HG02981 (cell line): ENCODE results near the gene MGMT.

Experiments
- ATAC-seq: cut with Tn5 transposase; IDR thresholded peaks from one replicate; pipeline ENCODE4 v1.9.1; 2021; ENCODE audit warnings: mild to moderate bottlenecking, moderate library complexity; ENCODE audit not compliant: unreplicated experiment

MGMT gene

DNA sequence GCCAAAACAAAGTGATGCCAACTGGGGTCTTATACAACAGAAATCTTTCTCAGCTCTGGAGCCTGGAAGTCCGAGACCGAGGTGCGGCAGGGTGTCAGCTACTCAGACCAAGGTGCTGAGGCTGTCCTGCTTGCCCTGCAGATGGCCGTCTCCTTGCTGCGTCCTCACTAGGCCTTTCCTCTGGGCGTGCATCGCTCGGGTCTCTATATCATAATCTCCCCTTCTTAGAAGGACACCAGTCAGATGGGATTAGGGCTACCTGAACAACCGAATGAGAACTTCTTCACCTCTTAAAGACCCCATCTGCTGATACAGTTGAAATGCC lies 252.3 kb downstream of the MGMT start:
- ATAC-seq = no peak

DNA sequence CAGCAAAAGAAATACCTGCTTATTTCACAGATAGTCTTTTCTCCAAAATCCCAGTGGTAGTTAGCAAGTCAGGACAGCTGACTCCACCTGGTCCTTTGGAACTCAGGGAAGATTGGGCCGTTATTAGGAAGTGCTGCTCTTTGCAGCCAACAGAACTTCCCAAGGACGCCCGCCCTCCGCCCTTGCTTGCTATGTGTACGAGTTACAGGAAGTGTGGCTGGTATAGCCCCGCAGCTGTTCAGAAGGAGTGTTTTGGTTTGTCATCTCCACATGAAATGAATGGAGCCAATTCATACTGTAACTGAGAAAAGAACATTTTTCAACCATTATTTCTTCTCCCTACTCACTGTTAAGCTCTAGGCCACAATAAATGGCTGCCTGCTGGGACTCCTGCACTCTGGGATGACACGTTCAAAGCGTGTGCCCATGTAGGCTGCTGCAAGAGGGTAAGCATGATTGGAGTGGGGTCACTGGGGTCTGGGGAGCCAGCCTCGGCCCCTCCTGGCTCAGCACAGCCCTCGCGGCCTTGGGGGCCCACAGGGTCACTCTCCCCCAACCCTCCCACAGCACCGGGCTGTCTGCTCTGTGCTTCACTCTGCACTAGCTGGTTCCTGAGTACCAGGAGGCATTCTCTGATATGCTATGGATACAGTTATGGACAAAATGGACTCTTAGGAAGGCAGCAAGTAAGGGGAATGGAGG lies 253.0 kb downstream of the MGMT start:
- ATAC-seq = no peak

DNA sequence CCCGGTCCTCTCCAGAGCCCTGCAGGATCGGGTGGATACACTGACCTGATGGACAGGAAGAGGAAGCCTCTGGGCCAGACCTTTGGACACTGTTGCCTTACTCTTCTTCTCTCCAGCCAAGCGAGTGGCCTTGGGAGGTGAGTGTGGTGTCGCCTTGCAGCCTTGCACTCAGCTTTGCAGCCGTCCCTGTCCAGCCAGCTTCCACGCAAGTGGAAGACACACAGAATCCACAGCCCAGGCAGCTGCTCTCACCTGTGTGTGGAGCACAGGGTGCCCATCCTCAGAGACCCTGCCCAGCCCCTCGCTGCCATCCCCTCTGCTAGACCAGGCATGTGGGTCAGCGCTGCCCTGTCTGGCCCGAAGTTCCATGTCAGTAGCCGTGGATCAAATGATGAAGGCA lies 258.0 kb downstream of the MGMT start:
- no peak for ATAC-seq

DNA sequence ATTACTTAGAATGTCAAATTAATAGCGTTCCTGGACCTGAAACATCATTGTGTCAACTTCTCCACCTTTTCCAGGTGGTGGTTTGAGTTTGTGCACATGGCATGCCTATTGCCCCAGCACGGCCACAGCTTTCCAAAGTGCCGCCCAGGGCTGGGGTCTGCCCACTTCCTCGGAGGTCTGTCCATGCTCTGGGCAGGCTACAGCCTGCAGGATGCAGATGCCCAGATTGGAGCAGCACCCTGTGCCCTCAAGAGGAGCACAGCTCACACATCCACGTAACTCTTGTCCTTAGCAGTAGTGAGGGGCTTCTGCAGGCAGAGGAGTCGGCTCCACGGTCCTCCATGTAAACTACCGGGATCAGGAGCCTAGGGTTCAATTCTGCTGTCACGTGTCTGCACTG lies 258.4 kb downstream of the MGMT start:
- ATAC-seq = no peak

DNA sequence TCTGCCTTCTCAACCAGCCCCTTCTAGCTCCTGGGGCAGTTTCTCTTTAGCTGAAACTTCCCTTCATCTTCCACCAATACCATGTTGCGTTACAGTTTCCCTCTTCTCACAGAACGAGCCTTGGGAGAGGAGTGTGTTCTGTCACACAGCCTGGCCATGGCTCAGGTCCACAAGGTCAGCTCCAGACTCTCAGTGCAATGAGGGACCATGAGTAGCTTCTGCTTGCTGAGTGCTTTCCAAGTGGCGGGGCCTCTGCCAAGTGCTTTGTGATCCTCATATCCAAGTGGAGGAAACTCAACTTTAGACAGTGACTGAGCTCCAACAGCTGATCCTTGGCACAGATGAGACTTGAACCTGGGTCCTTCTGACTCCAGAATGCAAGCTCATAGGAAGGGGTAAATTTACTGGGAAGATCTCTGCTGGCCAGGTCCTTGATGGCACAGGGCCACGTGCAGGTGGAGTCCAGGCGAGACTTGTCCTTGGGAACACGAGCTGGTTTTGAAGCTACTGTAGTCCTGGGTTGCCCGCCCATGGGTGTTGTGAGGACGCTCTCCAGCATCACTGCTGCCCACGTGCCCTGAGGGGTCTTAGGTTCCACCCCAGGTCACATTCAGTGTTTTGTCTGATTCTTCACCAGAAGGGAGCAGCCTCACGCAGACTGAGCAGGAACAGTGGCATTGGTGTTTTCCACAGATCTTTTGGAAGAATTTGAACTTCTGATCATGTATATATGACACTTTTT lies 259.0 kb downstream of the MGMT start:
- no peak for ATAC-seq

DNA sequence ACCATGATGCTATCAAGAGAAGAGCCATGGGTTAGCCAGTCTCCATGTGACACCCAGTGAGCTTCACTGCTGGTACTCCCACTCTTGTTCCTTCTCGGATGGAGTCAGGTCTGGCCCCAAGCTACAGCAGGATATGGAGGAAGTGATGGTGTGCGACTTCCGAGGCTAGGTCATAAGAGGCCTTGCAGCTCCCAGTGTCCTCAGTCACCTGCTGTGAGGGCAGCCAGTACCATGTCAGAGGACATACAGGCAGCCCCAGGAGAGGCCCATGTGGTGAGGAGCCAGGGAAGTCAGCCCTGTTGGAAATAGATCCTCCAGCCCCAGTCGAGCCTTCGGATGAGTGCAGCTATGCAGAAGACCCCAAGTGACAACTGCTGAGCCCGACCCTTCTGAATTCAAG lies 260.0 kb downstream of the MGMT start:
- ATAC-seq = no peak

DNA sequence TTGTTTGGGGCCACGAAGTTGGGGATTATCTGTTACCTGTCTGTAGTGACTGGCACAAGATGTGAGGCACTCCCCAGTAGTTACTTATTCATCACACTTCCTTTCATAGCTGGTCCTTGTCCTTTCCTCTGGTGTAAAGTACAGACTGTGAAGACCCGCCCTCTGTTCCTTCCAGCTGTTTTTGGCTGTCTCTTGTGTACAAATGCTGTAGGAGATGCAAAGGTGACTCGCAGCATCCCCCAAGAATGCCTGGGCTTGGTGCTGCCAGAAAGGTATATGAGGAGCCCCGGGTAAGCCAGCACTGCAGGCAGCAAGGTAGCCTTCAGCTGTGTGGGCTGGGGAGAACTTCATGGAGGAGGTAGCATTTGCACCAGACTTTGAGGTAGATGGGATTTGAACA lies 260.5 kb downstream of the MGMT start:
- no peak for ATAC-seq

DNA sequence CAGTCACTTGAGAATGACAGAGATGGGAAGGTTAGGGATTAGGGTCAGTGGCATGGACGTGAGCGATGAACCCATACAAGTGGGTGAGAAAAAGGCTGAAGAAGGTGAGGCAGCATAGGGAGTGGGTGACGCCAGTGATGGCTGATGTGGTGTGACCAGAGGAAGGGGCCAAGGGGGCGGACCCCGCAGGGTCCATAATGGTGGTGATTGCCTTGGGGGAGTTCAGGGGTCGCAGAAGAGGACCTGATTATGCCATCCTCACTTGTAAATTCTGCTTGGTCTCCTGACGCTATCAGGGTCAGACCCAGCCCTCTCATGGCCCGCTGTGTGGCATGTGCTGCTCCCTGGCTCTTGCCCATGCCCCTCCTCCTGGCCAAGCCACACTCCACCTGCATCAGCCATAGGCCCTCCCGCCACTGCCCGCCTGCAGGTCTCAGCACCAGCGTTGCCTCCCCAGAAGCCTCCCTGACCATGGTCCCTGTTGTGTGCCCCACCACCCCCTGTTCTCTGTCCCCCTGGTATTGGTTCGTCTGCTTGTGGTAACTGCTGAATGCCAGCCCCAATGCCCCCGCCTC lies 261.3 kb downstream of the MGMT start:
- ATAC-seq = no peak

DNA sequence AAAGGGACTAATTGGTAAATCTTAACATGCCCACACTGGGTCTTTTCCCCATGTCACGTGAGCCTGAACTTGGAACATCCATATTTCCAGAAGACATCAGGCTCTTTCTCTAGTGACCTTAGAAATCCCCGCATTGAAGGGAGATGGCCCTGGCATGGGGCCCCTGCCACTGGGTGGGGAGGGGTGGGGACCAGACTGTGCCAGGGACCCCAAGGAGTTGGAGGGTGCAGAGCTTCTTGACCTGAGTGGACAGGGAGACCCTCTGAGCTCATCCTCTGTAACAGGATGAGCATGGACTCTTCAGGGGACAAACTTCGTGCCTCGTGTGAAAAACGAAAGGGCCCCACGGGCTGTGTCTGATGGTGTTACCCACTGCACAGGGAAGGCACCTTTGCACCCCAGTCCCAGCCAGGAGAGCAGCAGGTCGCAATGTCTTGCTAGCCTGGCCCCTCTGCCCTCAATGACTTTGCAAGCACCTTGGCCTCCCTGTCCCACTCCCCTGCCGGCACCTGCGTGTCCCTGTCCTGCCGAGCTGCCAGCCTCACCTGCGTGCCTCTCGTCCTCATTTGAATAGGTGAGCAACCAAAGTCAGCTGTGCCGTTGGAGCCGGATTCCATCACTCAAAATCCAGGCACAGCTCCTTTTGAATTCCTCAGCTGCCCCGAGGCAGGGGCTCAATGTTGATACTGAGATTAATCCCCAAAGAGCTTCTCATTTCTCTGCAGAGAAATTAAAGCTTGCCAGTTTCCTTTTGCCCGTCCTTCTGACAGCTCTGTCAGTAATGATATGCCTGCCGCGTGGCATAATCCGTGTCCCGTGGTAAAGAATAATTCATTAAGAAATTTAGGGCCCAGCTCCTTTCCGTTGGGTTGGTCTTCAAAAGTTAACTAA lies 262.1 kb downstream of the MGMT start:
- no peak for ATAC-seq

DNA sequence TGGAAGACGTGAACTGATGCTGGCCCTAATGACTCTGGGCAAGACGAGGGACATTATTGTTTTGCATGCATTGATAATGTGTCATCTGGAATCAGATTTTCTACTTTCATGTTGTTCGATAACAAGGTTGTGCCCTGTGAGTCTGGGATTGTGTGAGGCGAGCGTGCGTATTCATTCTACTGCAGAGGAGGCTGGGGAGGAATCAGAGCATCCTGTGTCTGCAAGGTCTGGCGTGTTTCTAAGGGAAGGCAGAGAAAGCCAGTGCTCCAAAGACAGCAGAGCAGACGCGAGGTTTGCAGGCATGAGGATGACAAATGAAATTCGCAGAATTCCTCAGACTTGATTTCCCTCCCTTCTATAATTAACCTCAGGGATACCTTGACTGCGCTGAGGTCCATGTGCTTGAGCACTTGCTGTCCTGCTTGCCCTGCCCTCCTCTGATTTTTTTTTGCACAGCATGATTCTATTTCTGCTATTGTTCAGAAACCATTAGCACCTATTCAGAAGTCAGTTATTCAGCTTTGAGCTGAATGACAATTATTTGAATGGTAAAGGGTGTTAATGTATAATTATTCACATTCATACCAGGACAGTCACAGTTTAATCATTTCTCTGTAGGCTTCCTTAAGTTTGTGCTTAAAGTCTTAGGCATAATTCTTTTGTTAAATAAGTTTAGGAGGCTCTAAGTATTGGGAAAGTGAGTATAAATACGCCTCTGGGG lies 263.4 kb downstream of the MGMT start:
- ATAC-seq = no peak

DNA sequence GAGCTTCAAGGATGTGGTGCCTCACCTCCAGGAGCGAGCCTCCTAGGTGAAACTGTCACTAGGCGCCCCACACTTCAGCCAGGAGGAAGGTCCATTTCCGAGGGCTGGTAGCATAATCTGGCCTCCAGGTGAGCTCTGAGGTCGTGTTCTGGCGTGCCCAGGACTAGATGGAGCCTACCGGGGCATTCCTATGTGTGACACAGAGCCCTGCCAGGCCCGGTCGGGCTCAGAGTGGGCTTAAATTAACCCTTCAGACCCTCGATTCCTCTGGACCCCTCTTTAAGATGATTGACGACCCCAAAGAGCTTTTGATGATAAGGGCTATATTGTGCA lies 263.9 kb downstream of the MGMT start:
- no peak for ATAC-seq

DNA sequence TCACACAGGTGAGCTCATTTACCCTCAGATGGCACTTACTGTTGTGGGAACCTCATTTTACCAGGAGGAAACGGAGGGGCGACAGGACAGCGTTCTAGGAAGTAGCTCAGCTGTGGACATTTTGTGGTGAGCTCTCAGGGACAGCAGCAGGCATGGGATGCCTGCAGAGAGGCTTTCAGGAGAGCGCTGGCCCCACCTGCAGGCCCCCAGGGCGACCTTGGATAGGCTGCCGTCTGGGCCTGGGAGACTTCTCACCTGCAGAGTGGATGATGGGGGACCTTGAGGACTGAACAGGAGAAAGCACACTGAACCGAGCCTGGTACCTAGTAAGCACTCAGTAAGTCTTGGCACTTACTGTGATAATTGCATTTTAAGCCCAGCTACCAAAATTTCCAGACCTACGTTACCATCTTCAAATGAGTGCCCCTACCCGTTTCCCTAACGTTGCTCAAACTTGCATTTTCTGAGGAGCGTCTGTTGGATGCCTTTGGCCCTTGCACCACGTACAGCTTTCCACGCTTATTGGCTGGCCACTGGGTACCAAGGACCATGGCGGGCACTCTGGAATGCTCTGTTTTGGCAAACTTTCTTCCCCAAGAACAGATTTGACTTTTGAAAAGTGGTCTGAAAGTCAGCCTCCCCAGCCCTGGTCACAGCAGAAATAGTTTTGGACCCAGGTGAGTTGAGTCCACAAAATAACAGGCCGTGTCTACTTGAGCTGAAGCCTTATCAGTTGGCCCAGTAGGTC lies 273.7 kb downstream of the MGMT start:
- no peak for ATAC-seq

DNA sequence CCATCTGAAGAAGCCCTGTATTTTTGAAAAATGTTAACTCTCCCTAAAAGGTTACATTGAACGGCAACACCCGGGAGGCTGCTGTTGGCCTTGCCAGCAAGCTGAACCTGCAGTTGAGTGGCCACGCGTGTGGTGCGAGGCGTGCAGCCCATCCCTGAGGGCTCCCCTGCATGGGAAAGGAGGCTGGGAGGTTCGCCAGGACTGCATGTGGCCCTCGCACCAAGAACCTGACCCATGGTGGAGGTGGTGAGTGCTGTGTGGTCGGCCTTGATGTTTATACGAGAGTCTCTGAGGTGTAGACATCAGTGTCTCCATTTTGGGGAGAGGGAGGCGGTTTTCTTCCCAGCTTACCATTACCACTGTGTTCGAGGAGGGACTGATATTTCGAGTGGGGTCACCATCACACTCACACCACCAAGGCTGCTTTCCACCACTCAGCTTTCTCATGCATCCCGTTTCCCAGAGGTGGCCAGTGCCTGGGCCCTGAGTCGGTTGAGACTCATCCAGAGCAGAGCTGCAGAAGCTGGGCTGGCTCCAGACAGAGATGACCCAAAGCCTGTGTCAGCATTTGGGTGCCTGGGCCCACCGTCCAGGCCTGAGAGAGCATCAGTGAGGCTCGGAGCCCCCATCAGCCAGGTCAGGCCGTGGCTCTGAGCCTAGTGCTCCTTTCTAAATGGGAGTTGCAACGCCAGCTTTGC lies 274.4 kb downstream of the MGMT start:
- ATAC-seq = no peak

DNA sequence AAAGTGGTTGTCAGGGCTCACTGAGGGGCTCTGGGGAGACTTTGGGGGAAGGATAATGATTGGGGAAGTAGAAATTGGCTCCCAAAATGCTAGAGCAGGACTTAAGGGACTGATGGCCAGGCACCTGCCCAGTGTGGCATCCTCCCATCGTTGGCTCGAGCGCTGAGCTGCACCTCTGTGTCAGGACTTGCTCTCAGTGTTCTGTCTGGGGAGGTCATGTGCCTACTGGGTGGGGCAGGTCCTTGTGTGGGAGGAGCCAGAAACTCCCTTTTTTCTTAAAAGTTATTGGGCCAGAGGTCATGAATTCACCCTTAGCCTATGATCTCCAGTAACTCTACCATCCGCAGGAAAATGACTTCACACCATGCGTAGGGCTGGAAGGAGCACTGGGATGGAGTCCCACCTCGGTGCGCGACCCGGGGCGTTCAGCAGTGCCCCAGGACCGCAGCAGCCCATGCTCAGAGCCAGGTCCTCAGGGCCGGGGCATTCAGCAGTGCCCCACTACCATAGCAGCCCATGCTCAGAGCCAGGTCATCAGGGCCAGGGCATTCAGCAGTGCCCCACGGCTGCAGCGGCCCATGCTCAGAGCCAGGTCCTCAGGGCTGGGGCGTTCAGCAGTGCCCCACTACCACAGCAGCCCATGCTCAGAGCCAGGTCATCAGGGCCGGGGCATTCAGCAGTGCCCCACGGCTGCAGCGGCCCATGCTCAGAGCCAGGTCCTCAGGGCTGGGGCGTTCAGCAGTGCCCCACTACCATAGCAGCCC lies 275.1 kb downstream of the MGMT start:
- ATAC-seq = no peak

DNA sequence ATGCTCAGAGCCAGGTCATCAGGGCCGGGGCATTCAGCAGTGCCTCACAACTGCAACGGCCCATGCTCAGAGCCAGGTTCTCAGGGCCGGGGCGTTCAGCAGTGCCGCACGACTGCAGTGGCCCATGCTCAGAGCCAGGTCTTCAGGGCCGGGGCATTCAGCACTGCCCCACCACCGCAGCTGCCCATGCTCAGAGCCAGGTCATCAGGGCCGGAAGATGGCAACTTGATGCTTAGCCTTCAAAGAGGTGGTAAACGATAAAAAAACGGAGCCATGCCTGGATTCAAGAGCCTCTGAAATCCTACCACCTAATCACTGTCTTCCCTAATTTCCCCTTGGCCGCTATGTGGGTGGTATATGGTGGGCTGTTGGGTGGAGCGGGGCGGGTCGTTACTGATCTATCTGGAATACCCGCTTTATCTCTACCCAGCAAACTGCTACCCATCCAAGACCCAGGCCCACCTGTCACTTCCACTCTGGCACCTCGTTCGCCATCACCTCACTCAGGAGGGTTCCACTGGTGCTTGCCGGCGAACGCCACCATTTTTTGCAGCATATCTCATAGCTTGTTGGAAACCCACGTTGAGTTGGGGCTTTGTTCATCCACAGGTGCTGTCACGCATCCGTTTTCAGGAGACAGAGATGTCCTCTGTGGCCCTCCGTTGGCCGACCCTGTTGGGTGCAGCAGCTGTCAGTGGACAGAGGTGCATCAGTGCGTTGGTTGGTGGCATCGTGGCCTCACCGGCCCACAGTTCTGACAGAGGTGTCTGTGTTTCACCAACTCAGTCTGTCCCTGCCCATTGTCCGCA lies 275.9 kb downstream of the MGMT start:
- ATAC-seq = no peak

DNA sequence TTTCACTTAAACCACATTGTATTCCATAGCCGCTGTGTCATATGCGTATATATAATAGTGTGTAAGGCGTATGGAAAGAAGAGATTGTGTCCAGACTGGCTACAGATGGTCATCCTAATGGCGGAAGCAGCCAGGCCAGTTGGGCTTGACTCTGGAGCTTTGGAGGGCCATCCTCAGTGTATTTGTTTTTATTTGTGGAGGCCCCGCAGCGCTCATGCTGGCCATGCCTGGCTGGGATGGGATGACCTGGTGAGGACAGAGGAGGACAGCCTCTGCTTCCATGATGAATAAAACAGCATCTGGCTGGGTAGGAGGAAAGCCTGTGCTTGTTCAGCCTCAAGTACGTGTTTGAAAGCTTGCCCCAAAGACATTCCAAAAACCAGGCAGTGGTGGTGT lies 276.7 kb downstream of the MGMT start:
- ATAC-seq = no peak

DNA sequence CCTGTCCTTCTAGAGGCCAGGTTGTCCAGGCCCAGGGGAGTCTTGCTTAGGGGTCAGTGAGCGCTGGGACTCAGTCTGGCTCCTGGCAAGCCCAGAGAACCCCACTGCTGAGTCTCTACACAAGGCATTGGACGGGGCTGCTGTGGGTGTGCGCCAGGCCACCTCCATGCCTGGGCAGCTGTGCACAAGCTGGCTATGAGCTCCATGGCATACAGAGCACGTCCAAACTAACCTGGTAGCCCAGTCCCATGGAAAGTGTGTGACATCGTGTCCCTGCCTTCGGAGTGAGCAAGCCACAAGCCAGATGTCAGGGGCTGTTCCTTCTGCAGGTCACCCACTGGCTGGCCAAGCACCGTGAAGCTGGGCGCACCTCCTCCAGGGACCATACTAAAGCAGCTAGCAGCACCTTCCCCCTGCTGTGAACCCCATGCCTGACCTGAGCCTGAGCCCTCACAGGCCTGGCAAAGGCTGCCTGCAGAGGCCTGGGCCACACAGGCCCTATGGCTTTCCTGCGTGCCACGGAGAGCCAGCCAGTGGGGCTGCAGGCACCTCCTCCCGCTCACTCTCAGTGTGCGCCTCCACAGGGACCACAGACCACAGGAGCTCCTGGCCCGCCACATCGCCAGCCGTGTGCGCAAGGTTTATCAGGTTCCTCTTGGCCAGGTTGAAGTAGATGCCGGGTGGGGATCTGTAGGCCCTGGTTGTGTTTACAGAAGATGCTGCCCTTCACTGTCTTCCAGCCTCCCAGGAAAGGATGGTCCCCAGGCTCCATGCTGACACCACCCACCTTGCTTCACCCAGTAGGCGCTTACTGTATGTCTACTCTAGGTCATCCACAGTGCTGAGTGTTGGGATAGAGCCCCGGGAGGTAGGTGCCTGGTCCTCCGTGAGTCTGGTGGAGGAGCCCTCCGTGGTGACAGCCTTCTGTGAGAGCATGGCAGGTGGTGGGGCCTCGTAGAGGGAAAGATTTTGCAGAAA lies 277.4 kb downstream of the MGMT start:
- no peak for ATAC-seq
